Measurements from ENCODE around the gene KDM6A.

DNA sequence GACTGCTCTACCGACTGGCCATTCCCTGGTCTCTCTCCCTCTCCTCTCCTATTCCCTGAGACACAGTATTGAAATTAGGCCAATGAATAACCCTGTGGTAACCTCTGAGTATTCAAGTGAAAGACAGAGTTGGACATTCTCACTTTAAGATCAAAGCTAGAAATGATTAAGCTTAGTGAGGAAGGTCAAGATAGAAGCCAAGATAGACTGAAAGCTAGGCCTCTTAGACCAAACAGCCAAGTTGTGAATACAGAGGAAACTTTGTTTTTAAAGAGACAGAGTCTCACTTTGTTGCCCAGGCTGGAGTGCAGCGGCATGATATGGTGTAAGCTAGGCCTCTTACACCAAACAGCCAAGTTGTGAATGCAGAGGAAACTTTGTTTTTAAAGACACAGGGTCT, 64.6 kb downstream of the KDM6A start:
- TF ChIP-seq CTCF (IDR thresholded peaks at IDR 0.05) = no peak
- TF ChIP-seq ZFX (IDR thresholded peaks at IDR 0.05; ENCODE audit: borderline replicate concordance) = no peak

Data from 22Rv1 (cell line).